PC-9 (cell line): Measurements from ENCODE around the gene LAMC3. TPM values are rescaled to one million over a fixed set of nuclear protein-coding genes. Genes with fewer than 3 reads are reported as not detected.
"Not testable (repeated sequence)": the region's sequence is repeated elsewhere in the genome, so short reads cannot be mapped to it uniquely, and the experiment has no call there.

Experiments
- BruUV-seq: library from RNA; stranded (reverse); fragments of 400-500 nt; replicated peaks from 2 replicates; lab custom pipeline; 2021; lab: Mats Ljungman, UMichigan
- CTCF ChIA-PET: fragments of 300-600 bp; sonication (Branson Sonifier 250); formaldehyde crosslinking; loops from one replicate; lab custom pipeline; 2022; ENCODE audit warnings: antibody characterized with exemption; lab: Charles Lee
- POLR2A ChIA-PET: fragments of 300-600 bp; sonication (Branson Sonifier 250); formaldehyde crosslinking; loops from one replicate; lab custom pipeline; 2022; ENCODE audit warnings: antibody characterized with exemption; ENCODE audit not compliant: unreplicated experiment; lab: Charles Lee
- DNase-seq, 2 experiments: peaks; one replicate each; pipeline versions ENCODE4 v3.0.0 to v3.0.0-alpha.2; 2015 to 2022; ENCODE audit warnings: mixed read lengths in 1 of 2
- H2AFZ ChIP-seq: fragments of 200-600 bp; sonication (generic); 2 replicates; pipeline ENCODE4 v1.8.1; 2017; ENCODE audit warnings: antibody characterized with exemption
- H3F3A ChIP-seq: fragments of 200-600 bp; sonication (generic); 2 replicates; pipeline ENCODE4 v1.8.1; 2017; ENCODE audit warnings: antibody characterized with exemption, mild to moderate bottlenecking, low read depth; ENCODE audit not compliant: insufficient read depth
- H3K27ac ChIP-seq: fragments of 200-600 bp; sonication (generic); 2 replicates; pipeline ENCODE4 v1.6.1; 2016; ENCODE audit warnings: mixed run types
- H3K27me3 ChIP-seq: fragments of 200-600 bp; sonication (generic); 2 replicates; pipeline ENCODE4 v1.6.1; 2016; ENCODE audit warnings: low read depth, mixed run types; ENCODE audit not compliant: insufficient read depth
- H3K36me3 ChIP-seq: fragments of 200-600 bp; sonication (generic); 2 replicates; pipeline ENCODE4 v1.6.1; 2016; ENCODE audit warnings: low read depth, mixed run types
- H3K4me1 ChIP-seq: fragments of 200-600 bp; sonication (generic); replicated peaks from 2 replicates; pipeline ENCODE4 v1.6.1; 2016; ENCODE audit warnings: mixed run types; ENCODE audit not compliant: insufficient read depth
- H3K4me2 ChIP-seq: fragments of 200-600 bp; sonication (generic); 2 replicates; pipeline ENCODE4 v1.6.1; 2017; ENCODE audit warnings: mixed run types
- H3K4me3 ChIP-seq: fragments of 200-600 bp; sonication (generic); 2 replicates; pipeline ENCODE4 v1.6.1; 2016; ENCODE audit warnings: mixed run types
- H3K79me2 ChIP-seq: fragments of 200-600 bp; sonication (generic); 2 replicates; pipeline ENCODE4 v1.6.1; 2017; ENCODE audit warnings: low read depth, mixed run types
- H3K9me2 ChIP-seq: fragments of 200-600 bp; sonication (generic); 2 replicates; pipeline ENCODE4 v1.8.1; 2017; ENCODE audit warnings: mild to moderate bottlenecking; ENCODE audit not compliant: insufficient read depth
- H3K9me3 ChIP-seq: fragments of 200-600 bp; sonication (generic); 2 replicates; pipeline ENCODE4 v1.8.1; 2016; ENCODE audit warnings: low read depth; ENCODE audit not compliant: insufficient read depth
- H4K20me1 ChIP-seq: fragments of 200-600 bp; sonication (generic); 2 replicates; pipeline ENCODE4 v1.8.1; 2017; ENCODE audit not compliant: insufficient read depth
- EZH2 ChIP-seq: fragments of 200-600 bp; sonication (generic); IDR thresholded peaks from 2 replicates; pipeline ENCODE4 v1.8.0; 2017; ENCODE audit warnings: antibody characterized with exemption, low read depth
- intact Hi-C: fragments of 100-400 bp; cut with micrococcal nuclease; formaldehyde crosslinking; loops from one replicate; pipeline ENCODE4 v1.10.0; 2022; ENCODE audit not compliant: unreplicated experiment
- total RNA-seq: library from RNA; stranded (reverse); gene quantifications from 2 replicates; pipeline ENCODE4 v1.2.3, GENCODE V29; 2021
- TF ChIP-seq, protein P1 (sequence below): fragments of 200-600 bp; sonication (generic); conservative IDR thresholded peaks from 2 replicates; pipeline ENCODE4 v1.6.1; 2017; ENCODE audit warnings: mixed run types, antibody characterized with exemption, mild to moderate bottlenecking, moderate library complexity

Gene LAMC3
- total RNA-seq, 1 experiment from 2014 or later, result 0.41 TPM

DNA sequence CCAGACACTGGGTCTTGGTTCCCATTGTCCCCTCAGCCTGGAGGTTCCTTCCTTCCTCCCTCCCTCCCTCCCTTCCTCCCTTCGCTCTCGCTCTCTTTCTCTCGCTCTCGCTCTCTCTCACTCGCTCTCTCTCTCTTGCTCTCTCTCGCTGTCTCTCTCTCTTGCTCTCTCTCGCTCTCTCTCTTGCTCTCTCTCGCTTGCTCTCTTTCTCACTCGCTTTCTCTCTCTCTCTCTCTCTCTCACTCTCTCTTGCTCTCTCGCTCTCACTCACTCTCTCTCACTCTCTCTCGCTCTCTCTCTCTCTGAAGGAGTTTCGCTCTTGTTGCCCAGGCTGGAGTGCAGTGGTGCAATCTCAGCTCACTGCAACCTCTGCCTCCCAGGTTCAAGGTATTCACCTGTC lies 23.4 kb downstream of the LAMC3 start:
- Histone ChIP-seq H3K27me3 (peaks cover 39% of the 10 kb centered on the region; the same call in 1 of the 2 replicates), H3K9me3 (no peaks in the 10 kb centered on the region), H3K79me2 (no peaks in the 10 kb centered on the region), H4K20me1 (no peaks in the 10 kb centered on the region), H3F3A (no peaks in the 10 kb centered on the region), H3K9me2 (no peaks in the 10 kb centered on the region), H3K27ac (no peak overlapping the region), H2AFZ (no peak overlapping the region), H3K4me1 (no peaks in the 10 kb centered on the region), H3K4me2 (no peak overlapping the region), H3K36me3 (no peaks in the 10 kb centered on the region), H3K4me3 (no peak overlapping the region)
- no TSS peak for BruUV-seq
- POLR2A ChIA-PET, result no interaction called here
- TF ChIP-seq EZH2, result no peak
- TF ChIP-seq, protein P1, sequence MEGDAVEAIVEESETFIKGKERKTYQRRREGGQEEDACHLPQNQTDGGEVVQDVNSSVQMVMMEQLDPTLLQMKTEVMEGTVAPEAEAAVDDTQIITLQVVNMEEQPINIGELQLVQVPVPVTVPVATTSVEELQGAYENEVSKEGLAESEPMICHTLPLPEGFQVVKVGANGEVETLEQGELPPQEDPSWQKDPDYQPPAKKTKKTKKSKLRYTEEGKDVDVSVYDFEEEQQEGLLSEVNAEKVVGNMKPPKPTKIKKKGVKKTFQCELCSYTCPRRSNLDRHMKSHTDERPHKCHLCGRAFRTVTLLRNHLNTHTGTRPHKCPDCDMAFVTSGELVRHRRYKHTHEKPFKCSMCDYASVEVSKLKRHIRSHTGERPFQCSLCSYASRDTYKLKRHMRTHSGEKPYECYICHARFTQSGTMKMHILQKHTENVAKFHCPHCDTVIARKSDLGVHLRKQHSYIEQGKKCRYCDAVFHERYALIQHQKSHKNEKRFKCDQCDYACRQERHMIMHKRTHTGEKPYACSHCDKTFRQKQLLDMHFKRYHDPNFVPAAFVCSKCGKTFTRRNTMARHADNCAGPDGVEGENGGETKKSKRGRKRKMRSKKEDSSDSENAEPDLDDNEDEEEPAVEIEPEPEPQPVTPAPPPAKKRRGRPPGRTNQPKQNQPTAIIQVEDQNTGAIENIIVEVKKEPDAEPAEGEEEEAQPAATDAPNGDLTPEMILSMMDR, result no peak
- CTCF ChIA-PET, result no interaction called here
- DNase-seq, result no peak
- intact Hi-C loops, result no loop called here

DNA sequence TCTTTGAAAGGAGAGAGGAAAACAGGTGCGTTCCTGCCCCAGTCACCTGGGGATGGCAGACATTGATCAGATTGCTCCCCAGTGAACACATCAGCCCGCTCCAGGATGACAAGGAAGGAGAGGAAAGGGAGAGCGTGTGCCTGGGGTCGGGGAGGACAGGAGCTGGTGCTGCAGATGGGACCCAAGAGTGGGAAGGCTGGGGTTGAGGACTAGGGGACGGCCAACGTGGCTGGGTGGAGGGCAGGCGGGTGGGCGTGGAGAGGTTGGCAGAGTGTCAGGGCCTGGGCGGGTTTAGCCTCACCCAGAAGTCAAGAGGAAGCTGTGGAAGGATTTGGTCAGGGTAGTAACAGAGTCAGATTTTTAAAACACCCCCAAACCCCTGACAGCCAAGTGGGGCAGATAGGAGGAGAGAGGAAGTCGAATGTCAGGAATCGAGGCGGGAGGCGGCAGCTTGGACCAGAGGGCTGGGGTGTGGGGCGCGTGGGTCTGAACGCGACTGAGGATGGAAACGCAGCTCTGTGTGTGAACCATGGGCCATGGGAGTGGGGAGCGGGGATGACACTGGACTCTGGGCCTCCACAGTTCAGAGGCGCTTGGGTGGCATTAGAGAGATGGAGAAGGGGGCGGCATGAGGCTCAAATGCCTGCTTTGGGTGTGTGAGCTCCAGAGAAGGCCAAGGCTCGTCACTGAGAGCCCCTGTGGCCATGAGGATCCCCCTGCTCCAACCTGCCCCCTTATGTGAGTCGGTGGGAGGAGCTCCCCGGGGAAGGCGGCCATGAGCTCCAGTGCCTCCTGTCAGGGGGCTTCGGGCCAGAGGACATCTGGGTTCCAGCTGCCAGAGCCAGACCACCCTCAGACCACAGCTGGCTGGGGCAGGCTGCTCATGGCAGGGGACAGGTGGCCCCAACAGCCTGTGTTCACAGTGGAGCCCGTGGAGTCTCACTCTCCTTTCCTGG lies 24.6 kb downstream of the LAMC3 start:
- CTCF ChIA-PET, result no interaction called here
- no peak for DNase-seq
- Histone ChIP-seq H3K79me2 (no peaks in the 10 kb centered on the region), H3K4me3 (no peak overlapping the region), H3K36me3 (no peaks in the 10 kb centered on the region), H3K27me3 (peaks cover 37% of the 10 kb centered on the region; the same call in 1 of the 2 replicates), H4K20me1 (no peaks in the 10 kb centered on the region), H3K4me2 (no peak overlapping the region), H3K9me3 (no peaks in the 10 kb centered on the region), H2AFZ (no peak overlapping the region), H3K27ac (no peak overlapping the region), H3K9me2 (no peaks in the 10 kb centered on the region), H3K4me1 (no peaks in the 10 kb centered on the region), H3F3A (no peaks in the 10 kb centered on the region)
- no TSS peak for BruUV-seq
- intact Hi-C loops, result no loop called here
- POLR2A ChIA-PET, result no interaction called here
- TF ChIP-seq EZH2, result no peak
- TF ChIP-seq, protein P1, result no peak

DNA sequence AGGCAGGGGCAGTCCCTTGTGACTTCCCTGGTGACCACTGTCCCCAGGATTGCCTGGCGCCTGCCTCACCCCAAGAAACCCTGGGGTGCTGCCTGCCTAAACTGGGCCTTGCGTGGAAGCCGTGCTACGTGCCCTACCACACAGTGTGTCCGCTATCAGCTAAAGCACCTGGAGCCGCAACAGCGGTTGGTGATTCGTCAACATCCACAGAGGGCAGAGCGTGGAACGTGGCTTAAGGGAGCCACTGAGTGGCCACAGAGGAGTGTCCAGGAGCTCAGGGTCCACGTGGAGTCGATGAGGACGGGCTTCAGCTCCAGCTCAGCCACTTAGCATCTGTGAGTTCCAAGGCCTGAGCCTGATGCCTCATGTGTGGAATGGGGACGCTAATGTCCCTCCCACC lies 25.3 kb downstream of the LAMC3 start:
- no peaks in the 10 kb centered on the region for H3F3A ChIP-seq
- intact Hi-C loops, result no loop called here
- no TSS peak for BruUV-seq
- peaks cover 39% of the 10 kb centered on the region for H3K27me3 ChIP-seq
- no peaks in the 10 kb centered on the region for H3K36me3 ChIP-seq
- no peaks in the 10 kb centered on the region for H3K79me2 ChIP-seq
- no peak for DNase-seq
- TF ChIP-seq EZH2, result no peak
- TF ChIP-seq, protein P1, result no peak
- no peak overlapping the region for H3K4me3 ChIP-seq
- no peaks in the 10 kb centered on the region for H3K9me3 ChIP-seq
- ChIA-PET POLR2A (no interaction called here), CTCF (no interaction called here)
- no peak overlapping the region for H2AFZ ChIP-seq
- no peak overlapping the region for H3K27ac ChIP-seq
- no peaks in the 10 kb centered on the region for H4K20me1 ChIP-seq
- H3K4me1 ChIP-seq, result no peaks in the 10 kb centered on the region
- no peak overlapping the region for H3K4me2 ChIP-seq
- no peaks in the 10 kb centered on the region for H3K9me2 ChIP-seq

GRCh38 chr9:131034749-131035148 lies 25.8 kb downstream of the LAMC3 start:
- H3K9me2 ChIP-seq, H3K79me2 ChIP-seq, CTCF ChIA-PET, H3K4me1 ChIP-seq, H3K27ac ChIP-seq, intact Hi-C loops, H2AFZ ChIP-seq, H4K20me1 ChIP-seq, BruUV-seq, H3K4me2 ChIP-seq, H3K36me3 ChIP-seq, DNase-seq, H3F3A ChIP-seq, H3K4me3 ChIP-seq, H3K9me3 ChIP-seq: not testable (repeated sequence)
- H3K27me3 ChIP-seq, result peaks cover 44% of the 10 kb centered on the region
- POLR2A ChIA-PET, result interaction anchor here (0.7 kb wide), 1 partner anchor 17 kb away, joined by 4 read pairs; no protein-coding TSS in a partner anchor
